ENCODE results near the gene WDR54. TPM values are rescaled to one million over a fixed set of nuclear protein-coding genes. Genes with fewer than 3 reads are reported as not detected.

WDR54 gene
- total RNA-seq, 1 experiment from 2014 or later: 54.9 TPM

Other genes with a start within 250 kb of the WDR54 start
- gene MOB1A, start 242.9 kb upstream of the WDR54 start, total RNA-seq (2021; ENCODE audit: unreplicated experiment): 132 TPM
- 445 TPM for gene MTHFD2, start 223.1 kb upstream of the WDR54 start, total RNA-seq (2021; ENCODE audit: unreplicated experiment)
- 0.91 TPM for gene SLC4A5, start 78.3 kb upstream of the WDR54 start, total RNA-seq (2021; ENCODE audit: unreplicated experiment)
- 129 TPM for gene DCTN1, start 41.4 kb upstream of the WDR54 start, total RNA-seq (2021; ENCODE audit: unreplicated experiment)
- gene C2orf81, start 111 bp upstream of the WDR54 start, total RNA-seq (2021; ENCODE audit: unreplicated experiment): 6.5 TPM
- gene RTKN, start 20.2 kb downstream of the WDR54 start, total RNA-seq (2021; ENCODE audit: unreplicated experiment): 94.0 TPM
- gene INO80B, start 33.4 kb downstream of the WDR54 start, total RNA-seq (2021; ENCODE audit: unreplicated experiment): 24.0 TPM
- 64.7 TPM for gene WBP1, start 36.7 kb downstream of the WDR54 start, total RNA-seq (2021; ENCODE audit: unreplicated experiment)
- 72.9 TPM for gene MOGS, start 43.7 kb downstream of the WDR54 start, total RNA-seq (2021; ENCODE audit: unreplicated experiment)
- gene MRPL53, start 51.0 kb downstream of the WDR54 start, total RNA-seq (2021; ENCODE audit: unreplicated experiment): 65.4 TPM
- 15.0 TPM for gene CCDC142, start 61.3 kb downstream of the WDR54 start, total RNA-seq (2021; ENCODE audit: unreplicated experiment)
- 26.4 TPM for gene TTC31, start 61.4 kb downstream of the WDR54 start, total RNA-seq (2021; ENCODE audit: unreplicated experiment)
- 10.1 TPM for gene LBX2, start 77.9 kb downstream of the WDR54 start, total RNA-seq (2021; ENCODE audit: unreplicated experiment)
- 39.9 TPM for gene PCGF1, start 86.0 kb downstream of the WDR54 start, total RNA-seq (2021; ENCODE audit: unreplicated experiment)
- not detected for gene TLX2, start 92.7 kb downstream of the WDR54 start, total RNA-seq (2021; ENCODE audit: unreplicated experiment)
- 0.98 TPM for gene DQX1, start 104.5 kb downstream of the WDR54 start, total RNA-seq (2021; ENCODE audit: unreplicated experiment)
- 116 TPM for gene AUP1, start 108.0 kb downstream of the WDR54 start, total RNA-seq (2021; ENCODE audit: unreplicated experiment)
- gene HTRA2, start 108.2 kb downstream of the WDR54 start, total RNA-seq (2021; ENCODE audit: unreplicated experiment): 36.2 TPM
- 4.1 TPM for gene LOXL3, start 132.2 kb downstream of the WDR54 start, total RNA-seq (2021; ENCODE audit: unreplicated experiment)
- 18.8 TPM for gene DOK1, start 133.0 kb downstream of the WDR54 start, total RNA-seq (2021; ENCODE audit: unreplicated experiment)
- 28.2 TPM for gene M1AP, start 226.6 kb downstream of the WDR54 start, total RNA-seq (2021; ENCODE audit: unreplicated experiment)
- gene SEMA4F, start 232.5 kb downstream of the WDR54 start, total RNA-seq (2021; ENCODE audit: unreplicated experiment): 12.3 TPM

All from HCT116 (cell line).